Glomerular endothelial cell (primary cell): ENCODE results near the gene ASB7. TPM values are rescaled to one million over a fixed set of nuclear protein-coding genes. Genes with fewer than 3 reads are reported as not detected.
A peak's percentile ranks its signal among the peaks of the same experiment; 100 is the strongest.
"Not testable (repeated sequence)": the region's sequence is repeated elsewhere in the genome, so short reads cannot be mapped to it uniquely, and the experiment has no call there.

Source experiments
- DNase-seq: peaks from one replicate; pipeline ENCODE4 v3.0.0-alpha.2; 2011; ENCODE audit warnings: low read depth, low spot score; ENCODE audit errors: extremely low read depth
- total RNA-seq: library from RNA; depleted of rRNA; stranded (reverse); fragments of >200 nt; gene quantifications from 2 replicates; pipeline ENCODE4 v1.2.3, GENCODE V29; 2015

ASB7 gene, protein sequence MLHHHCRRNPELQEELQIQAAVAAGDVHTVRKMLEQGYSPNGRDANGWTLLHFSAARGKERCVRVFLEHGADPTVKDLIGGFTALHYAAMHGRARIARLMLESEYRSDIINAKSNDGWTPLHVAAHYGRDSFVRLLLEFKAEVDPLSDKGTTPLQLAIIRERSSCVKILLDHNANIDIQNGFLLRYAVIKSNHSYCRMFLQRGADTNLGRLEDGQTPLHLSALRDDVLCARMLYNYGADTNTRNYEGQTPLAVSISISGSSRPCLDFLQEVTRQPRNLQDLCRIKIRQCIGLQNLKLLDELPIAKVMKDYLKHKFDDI
- total RNA-seq, result 9.8 and 10.8 TPM in 2 replicates

DNA sequence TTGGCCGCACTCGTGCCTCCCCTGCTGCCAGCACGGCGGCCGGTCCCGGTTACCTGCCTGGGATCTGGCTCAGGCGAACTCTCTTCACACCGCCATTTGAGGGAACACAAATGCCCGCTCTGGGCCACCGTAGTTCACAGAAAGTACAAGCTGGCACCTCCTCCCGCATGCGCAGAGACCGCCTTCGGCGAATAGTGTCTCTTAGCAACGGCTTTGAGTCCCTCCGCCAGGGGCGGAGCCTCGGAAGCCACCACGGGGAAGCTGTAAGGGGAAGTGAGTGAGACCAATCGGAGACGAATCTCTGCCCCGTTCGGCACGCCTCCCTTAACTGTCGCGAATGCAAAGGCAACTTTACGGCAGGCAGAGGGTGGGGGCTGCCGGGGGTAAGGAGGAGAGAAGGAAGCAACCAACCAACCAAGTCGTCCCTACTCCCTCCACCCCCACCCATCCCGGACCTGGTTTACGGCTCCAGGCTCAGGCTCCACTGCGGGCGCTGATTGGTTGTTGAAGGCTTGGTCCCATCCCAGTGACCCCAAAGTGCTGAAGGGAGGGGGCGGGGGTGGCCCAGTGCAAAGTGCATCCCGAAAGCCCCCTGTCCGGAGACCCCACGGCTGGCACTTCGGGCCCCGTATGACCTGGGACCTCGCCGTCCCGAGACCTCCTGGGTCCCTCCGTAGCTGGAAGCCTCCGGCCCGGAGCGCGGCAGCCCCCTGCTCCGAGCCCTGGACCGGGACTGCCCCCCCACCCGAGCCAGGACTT lies at the start of gene ASB7, which contains the start of gene LINS1:
ASB7 (plus strand) TSS at position 526 of the 759 bp plus-strand sequence. CDS start 9,628 bp downstream, outside the sequence.
LINS1 (minus strand) TSS at position 121 of the 759 bp plus-strand sequence. CDS start 21,342 bp downstream, outside the sequence.
- peak; percentile 99 for DNase-seq

DNA sequence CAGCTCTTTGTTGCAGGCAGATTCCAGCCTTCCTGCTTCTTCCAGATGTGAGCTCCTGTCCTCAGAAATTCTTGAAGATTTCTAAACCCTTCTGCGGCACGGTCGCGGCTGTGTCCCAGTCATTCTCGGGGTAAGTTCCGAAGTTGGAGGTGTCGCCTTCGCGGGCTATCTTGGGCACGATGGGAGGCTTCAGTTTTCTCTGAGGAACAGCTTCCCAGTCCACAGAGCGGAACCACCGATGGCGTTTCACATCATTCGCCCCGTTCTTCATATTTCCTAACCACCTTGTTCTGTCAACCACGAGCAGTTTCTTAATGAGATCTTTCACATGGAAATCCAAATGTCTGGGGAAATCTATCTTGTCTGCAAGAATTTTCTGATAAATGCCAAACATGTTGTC lies 48.9 kb upstream of the ASB7 start:
- DNase-seq, result no peak

DNA sequence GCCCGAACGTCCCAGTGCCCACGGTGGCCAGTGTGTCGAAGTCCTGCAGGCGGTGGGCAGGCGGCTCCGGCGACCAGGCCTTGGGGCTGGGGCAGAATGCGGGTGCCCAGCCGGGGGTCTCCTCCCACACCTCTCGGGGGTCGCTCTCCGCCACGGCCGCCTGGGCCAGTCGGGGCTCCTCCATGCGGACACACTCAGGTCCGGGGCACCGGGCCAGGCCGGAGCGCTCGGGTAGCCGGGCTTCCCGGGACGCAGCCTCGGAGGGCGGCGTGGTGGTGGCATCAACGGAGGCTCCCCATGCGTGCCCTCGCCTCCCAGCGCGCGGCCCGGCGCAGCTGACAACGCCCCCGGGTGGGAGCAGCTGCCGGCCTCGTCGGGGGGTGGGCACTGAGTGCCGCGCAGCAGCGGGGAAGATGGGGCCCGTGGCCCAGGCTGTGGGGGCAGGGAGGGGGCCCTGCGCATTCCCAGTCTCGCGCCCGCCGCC lies 43.6 kb upstream of the ASB7 start:
- no peak for DNase-seq

GRCh38 chr15:100559330-100559729 lies 43.1 kb upstream of the ASB7 start:
- DNase-seq, result no peak

DNA sequence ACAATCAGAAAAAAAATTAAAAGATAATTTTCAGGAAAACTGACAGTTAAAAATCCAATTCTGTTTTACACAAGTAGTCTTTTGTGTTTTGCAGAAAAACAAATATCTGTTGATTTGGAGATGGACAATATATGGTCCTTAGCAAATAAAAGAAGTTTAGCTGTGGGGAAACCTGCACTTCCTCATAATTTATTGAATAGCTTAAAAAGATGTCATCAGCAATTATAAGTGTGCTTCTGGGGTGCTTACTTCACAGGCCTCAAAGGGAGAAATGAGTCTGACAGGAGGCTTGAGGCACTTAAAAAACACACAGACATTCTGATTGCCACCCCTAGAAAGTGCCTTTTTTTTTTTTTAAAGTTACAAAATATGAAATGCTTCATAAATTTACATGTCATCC lies 42.1 kb upstream of the ASB7 start:
- no peak for DNase-seq

DNA sequence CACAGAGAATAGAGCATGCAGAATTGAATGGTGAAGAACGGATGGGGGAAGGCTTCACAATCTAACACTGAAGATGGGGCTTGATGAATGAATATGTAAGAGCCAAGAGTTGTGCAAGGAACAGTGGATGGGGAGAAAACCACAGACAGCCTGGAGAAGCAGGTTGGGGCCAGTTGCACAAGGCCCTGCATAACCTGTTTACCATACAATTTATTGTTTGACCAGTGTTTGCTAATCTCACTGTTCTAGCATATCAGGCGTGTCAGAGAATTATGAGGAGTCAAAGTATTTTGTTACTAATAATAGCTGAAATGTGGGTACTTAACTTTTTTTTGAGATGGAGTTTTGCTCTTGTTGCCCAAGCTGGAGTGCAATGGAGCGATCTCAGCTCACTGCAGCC lies 36.8 kb upstream of the ASB7 start:
- no peak for DNase-seq

DNA sequence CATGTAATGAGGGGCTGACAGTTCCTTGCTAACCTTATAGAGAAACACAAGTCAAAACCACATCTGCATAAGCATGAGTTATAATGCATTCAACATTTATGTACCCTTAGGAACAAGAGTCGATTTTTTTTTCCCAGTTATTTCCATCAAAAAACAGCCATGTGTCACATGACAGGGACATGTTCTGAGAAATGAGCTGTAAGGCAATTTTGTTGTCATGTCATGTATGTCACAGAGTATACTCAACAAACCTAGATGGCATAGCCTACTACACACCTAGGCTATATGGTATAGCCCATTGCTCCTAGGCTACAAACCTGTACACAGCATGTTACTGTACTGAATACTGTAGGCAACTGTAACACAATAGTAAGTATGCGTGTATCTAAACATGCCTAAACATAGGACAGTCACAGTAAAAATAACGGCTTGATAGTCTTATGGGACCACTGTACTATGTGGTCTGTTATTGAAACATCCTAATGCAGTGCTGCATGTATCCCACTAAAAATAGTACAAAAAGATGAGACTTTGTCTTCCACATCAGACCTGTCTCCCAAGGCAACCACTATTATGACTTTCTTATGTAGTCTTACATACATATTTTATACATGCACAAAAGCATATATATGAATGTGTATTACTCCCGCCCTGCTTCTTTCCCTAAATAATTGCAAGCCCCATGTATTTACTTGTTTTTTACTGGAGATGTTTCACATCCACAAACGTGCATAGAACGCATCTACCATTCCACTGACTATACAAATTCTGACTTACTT lies 35.4 kb upstream of the ASB7 start:
- no peak for DNase-seq

DNA sequence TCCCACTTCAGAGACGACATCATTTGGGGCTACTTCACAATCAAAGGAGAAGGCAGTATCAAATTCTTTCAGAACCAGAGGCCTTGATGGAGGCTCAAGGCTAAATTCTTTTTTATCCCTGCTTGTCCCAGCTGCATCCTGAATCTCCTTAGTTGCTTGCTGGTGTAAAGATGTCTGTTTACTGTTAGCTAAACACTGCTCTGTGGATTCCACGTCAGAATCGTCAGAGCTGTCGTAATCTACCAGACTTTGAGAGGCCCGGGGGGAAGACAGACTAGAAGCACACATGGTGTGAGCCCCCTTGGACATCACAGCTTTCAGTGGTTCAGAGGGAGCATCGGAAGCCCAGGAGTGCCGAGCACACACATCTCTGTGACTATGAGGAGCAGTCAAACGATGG lies 33.0 kb upstream of the ASB7 start:
- DNase-seq, result no peak

- DNase-seq, result no peak
These were observed 32.1 kb upstream of the ASB7 start for GRCh38 chr15:100570275-100570674.

- DNase-seq, result no peak
These were observed 31.6 kb upstream of the ASB7 start for GRCh38 chr15:100570735-100571313.

DNA sequence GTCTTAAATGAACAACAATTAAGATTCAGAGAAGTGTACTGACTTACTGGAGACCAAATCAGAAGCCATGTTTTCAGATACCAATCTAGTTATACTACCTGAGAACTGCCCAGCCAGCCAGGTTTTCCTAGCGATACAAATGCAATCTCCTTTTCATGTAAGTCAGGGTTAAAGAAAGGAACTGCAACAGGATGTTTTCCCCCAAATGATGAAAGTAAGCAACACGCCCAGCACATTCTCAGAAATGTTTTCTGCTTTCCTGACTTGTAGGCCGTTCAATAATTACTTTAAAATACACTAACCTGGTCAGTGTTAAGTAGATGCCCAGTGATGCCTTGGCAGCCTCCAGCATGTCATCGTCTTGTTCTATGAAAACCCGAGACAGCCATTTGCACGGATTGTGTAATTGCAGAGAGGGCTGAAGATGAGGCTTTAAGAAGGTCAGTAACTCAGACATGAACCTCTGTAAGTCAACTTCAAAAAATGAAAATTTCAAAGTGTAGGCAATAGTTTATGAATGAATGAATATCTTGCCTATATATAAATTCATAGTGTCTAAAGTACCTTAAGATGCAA lies 30.7 kb upstream of the ASB7 start:
- DNase-seq, result no peak

- DNase-seq, result peak; percentile 9
These were observed 29.9 kb upstream of the ASB7 start for GRCh38 chr15:100572362-100572983.

GRCh38 chr15:100573526-100573925 lies 28.9 kb upstream of the ASB7 start:
- DNase-seq, result no peak

DNA sequence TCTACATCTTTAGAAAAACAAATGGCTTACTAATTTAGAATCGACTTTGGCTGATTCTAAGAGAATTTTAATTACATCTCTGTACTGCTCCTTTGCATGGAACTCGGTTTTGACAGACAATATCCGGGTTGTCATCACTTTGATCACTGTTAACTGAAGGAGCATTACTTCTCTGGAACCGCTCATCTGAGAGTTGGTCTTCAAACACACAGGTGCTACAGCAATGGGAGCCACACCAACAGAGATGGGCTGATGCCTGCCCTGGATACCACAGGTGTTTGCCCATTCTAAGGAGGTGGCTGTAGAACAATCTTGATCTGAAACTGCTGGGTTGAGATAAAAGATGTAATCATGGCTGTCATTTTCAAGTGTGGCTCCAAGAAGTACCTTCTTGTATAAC lies 22.0 kb upstream of the ASB7 start:
- DNase-seq, result no peak

DNA sequence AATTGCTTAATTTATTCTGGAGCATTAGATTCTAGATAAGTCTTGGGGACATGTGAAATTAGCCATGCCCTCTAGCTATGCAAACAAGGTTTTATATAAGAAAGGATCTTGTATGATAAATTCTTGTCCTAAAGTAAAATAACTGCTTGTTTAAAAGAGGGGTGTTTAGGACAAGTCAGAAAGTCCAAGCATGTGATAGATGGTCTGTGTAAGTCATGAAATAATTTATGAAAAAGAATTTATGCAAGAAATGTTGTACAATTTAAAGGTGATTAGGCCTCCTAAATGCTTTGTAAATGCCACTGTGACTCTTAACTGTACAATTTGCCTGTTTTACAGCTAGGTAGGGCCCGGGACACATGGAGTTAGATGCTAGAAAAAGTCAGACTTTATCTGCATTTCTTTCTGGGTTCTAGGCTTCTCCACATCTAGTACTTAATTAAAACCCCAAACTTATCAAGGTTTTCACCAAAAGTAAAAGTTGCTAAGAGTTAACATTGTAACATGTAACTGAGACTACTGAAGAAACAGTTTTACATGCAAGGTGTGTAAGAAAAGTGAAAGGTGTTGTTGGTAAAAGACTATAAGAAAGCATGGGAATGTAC lies 13.6 kb upstream of the ASB7 start:
- DNase-seq, result no peak

DNA sequence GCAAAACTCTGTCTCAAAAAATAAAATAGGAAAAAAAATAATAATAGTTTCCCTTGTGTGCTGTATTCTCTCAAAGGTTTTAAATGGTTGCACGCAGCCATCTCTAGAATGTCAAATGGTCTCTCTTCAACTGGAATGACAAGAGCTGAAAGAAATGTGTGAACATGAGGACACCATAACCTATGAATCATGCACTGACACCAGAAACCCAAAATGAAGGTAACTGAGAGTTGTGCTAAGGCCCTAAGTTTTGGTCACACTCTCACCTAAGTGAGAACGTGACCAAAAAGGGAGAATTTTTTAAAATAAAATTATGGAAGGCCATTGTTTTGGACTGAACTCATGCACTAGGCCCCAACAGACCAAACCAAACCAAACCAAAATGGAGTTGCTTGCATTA lies 11.2 kb upstream of the ASB7 start:
- DNase-seq, result not testable (repeated sequence)

DNA sequence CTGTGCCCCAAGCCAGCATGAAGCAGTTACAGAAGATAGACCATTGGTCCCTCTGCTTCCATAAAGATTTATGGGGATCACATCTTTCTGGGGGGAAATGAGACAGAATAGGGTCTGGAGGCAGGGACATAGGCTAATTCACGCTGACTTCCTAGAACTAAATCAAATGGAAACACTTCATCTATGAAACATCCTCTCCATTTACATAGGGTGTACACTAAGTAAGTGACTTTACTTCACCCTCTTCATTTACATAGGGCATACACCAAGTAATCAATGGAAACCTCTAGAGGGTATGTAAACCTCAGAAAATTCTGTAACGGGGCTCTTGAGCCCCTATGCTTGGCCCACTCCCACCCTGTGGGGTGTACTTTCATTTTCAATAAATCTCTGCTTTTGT lies 10.6 kb upstream of the ASB7 start:
- DNase-seq, result no peak

DNA sequence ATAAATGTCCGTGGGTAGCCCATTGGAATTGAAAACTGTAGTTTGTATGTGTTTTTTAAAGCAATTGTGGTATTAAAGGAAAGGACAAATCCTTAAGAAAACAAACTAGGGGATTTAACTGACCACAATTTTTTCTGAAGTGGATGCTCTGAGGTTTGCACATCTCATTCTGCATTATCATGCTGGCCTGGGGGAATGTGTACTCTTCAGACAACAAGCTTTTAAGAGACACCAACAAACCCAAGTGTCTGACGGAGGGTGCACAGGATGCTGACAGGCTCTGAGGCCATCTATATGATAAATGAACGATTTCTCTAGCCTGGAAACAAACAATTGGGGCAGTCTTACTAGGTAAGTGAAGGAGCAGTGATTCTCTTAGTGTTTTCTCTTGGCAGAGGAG lies 9.5 kb upstream of the ASB7 start:
- DNase-seq, result no peak

DNA sequence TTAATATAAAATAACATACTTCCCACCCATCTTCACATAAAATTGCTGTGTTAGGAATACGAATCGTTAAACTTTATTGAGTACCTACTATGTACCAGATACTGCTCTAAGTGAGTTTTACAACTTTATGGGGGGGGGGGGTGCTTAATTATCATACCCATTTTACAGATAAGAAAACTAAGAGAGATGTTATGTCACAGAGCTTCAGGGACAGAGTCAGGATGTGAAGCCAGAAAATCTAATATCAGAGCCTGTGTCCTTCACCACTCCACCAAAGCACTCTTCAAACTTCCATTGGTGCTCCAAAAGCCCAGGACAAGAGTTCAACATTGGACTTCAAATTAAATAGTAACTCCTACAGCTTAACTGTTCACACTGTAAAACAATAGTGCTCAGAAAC lies 9.0 kb upstream of the ASB7 start:
- DNase-seq, result no peak

DNA sequence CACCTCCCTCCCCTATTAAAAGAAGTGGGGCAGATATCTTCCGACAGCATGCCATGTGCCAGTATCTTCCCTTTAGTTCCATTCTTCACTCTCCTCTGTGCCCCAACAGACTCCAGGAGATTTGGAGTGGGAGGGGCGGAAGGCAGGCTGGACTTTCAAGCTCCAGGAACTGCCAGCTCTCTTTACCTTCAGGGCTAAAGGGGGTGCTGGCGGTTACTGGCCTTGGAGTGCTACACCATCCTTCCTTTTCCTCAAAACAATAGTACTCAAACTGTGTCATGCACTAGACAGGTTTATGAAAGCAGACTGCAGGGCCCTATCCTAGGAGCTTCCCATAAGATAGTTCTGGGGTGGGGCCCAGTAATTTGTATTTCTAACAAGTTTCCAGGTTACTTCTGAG lies 6.4 kb upstream of the ASB7 start:
- no peak for DNase-seq
